K562 (cell line): ENCODE results near the gene MGST2. TPM values are rescaled to one million over a fixed set of nuclear protein-coding genes. Genes with fewer than 3 reads are reported as not detected.
A peak's percentile ranks its signal among the peaks of the same experiment; 100 is the strongest.

Experiments
- ATAC-seq: fragments of 200-7000 bp; cut with Tn5 transposase; 3 replicates; pipeline ENCODE4 v1.9.1; 2020; ENCODE audit warnings: moderate library complexity
- BruUV-seq: library from RNA; stranded (reverse); fragments of 400-500 nt; replicated peaks from 2 replicates; lab custom pipeline; 2021; lab: Mats Ljungman, UMichigan
- CTCF ChIA-PET: fragments of 300-600 bp; formaldehyde crosslinking; extraction: SDS; loops from one replicate; lab custom pipeline; 2021; ENCODE audit warnings: low intra/inter-chr PET ratio; lab: Yijun Ruan, JAX
- POLR2A ChIA-PET: fragments of 300-600, 350-650 bp; sonication (Branson Sonifier 250); formaldehyde crosslinking; extraction: SDS; loops from one replicate; lab custom pipeline; 2021; ENCODE audit warnings: antibody characterized with exemption, inconsistent platforms; lab: Yijun Ruan, JAX
- DNase-seq, 4 experiments: peaks; one replicate each; pipeline versions ENCODE4 v3.0.0 to v3.0.0-alpha.2; 2011 to 2018; ENCODE audit warnings: low spot score in 3 of 4, mixed read lengths in 3 of 4; ENCODE audit errors: extremely low read depth in 1 of 4
- FAIRE-seq: peaks from 2 replicates; lab custom pipeline; 2011; peaks lifted over from hg19 to GRCh38; lab: Jason Lieb, UNC
- H2AFZ ChIP-seq: 2 replicates; pipeline ENCODE4 v1.6.0; 2011; ENCODE audit warnings: low read depth, low read length, control low read depth, inconsistent platforms
- H3K27ac ChIP-seq: fragments of 200-600 bp; 3 replicates; pipeline ENCODE4 v1.8.0; 2011; ENCODE audit warnings: low read depth, mild to moderate bottlenecking, control low read depth, inconsistent platforms, low read length, moderate library complexity, mixed read lengths; ENCODE audit errors: extremely low read depth
- H3K27me3 ChIP-seq, 2 experiments: fragments of 300-600 bp in 1 of 2; 2 replicates in 1 of 2; 3 replicates in 1 of 2; pipeline versions ENCODE4 v1.6.0 to v1.8.0; 2011; ENCODE audit warnings: inconsistent platforms in 2 of 2, low read length in 2 of 2, mild to moderate bottlenecking in 1 of 2, mixed read lengths in 1 of 2, moderate library complexity in 1 of 2; ENCODE audit not compliant: control insufficient read depth in 2 of 2, insufficient read depth in 2 of 2
- H3K36me3 ChIP-seq: fragments of 300-600 bp; 3 replicates; pipeline ENCODE4 v1.8.0; 2011; ENCODE audit warnings: mild to moderate bottlenecking, low read length, inconsistent platforms; ENCODE audit not compliant: control insufficient read depth, insufficient read depth
- H3K4me1 ChIP-seq, 2 experiments: fragments of 200-600 bp in 1 of 2; replicated peaks in 1 of 2; 2 replicates in 1 of 2; 3 replicates in 1 of 2; pipeline versions ENCODE4 v1.5.1 to v1.8.0; 2011; ENCODE audit warnings: inconsistent platforms in 2 of 2, low read length in 2 of 2, mild to moderate bottlenecking in 1 of 2, mixed read lengths in 1 of 2, moderate library complexity in 1 of 2; ENCODE audit not compliant: control insufficient read depth in 2 of 2, insufficient read depth in 2 of 2
- H3K4me2 ChIP-seq: 2 replicates; pipeline ENCODE4 v1.6.1; 2011; ENCODE audit warnings: low read length, control low read depth, inconsistent platforms, mixed read lengths; ENCODE audit not compliant: insufficient read depth
- H3K4me3 ChIP-seq: fragments of 200-600 bp; sonication (generic), shearing (Covaris generic); 2 replicates; pipeline ENCODE4 v1.5.1; 2016; ENCODE audit warnings: control low read depth, inconsistent platforms
- H3K79me2 ChIP-seq: fragments of 200-600 bp; 3 replicates; pipeline ENCODE4 v1.8.0; 2011; ENCODE audit warnings: low read length, inconsistent platforms; ENCODE audit not compliant: control insufficient read depth, insufficient read depth
- H3K9ac ChIP-seq, 2 experiments: 2 replicates each; pipeline versions ENCODE4 v1.6.0 to v1.6.1; 2011; ENCODE audit warnings: low read depth in 2 of 2, low read length in 2 of 2, control low read depth in 1 of 2, inconsistent platforms in 1 of 2, mild to moderate bottlenecking in 1 of 2, mixed read lengths in 1 of 2; ENCODE audit not compliant: insufficient read depth in 1 of 2
- H3K9me1 ChIP-seq: one replicate; pipeline ENCODE4 v1.6.0; 2011; ENCODE audit warnings: inconsistent platforms, mild to moderate bottlenecking, low read length, moderate library complexity; ENCODE audit not compliant: control insufficient read depth, insufficient read depth
- H3K9me3 ChIP-seq: replicated peaks from 2 replicates; pipeline ENCODE4 v1.5.1; 2011; ENCODE audit warnings: low read depth, low read length, inconsistent platforms; ENCODE audit not compliant: control insufficient read depth, insufficient read depth
- H4K20me1 ChIP-seq: replicated peaks from 2 replicates; pipeline ENCODE4 v1.6.1; 2011; ENCODE audit warnings: low read length, inconsistent platforms, mixed read lengths; ENCODE audit not compliant: control insufficient read depth, insufficient read depth
- ATF3 ChIP-seq, 2 experiments: fragments of 450-650 bp in 1 of 2; sonication (generic) in 1 of 2; formaldehyde crosslinking in 1 of 2; IDR thresholded peaks in 1 of 2; conservative IDR thresholded peaks in 1 of 2; 2 replicates each; pipeline versions ENCODE4 v1.6.1 to v1.8.1; 2016 to 2023; ENCODE audit warnings: mild to moderate bottlenecking in 2 of 2, moderate library complexity in 2 of 2, inconsistent platforms in 1 of 2, missing genetic modification reagents in 1 of 2
- CEBPG ChIP-seq, 3 experiments: fragments of 200-800 bp in 1 of 3; sonication (Bioruptor generic) in 1 of 3; sonication (generic) in 1 of 3; formaldehyde crosslinking in 1 of 3; IDR thresholded peaks in 2 of 3; conservative IDR thresholded peaks in 1 of 3; 2 replicates each; pipeline versions ENCODE4 v1.6.1 to v1.8.0; 2016 to 2022; ENCODE audit warnings: missing compliant biosample characterization in 2 of 3, missing genetic modification characterization in 2 of 3, mild to moderate bottlenecking in 1 of 3, missing genetic modification reagents in 1 of 3
- CHCHD3 ChIP-seq: fragments of 250-450 bp; sonication (Bioruptor Pico); IDR thresholded peaks from 2 replicates; pipeline ENCODE4 v2.1.2; 2022; ENCODE audit warnings: mild to moderate bottlenecking
- CTBP1 ChIP-seq: fragments of 450-650 bp; IDR thresholded peaks from 2 replicates; pipeline ENCODE4 v1.6.1; 2016; ENCODE audit warnings: borderline replicate concordance
- E2F5 ChIP-seq: sonication (generic); formaldehyde crosslinking; IDR thresholded peaks from 2 replicates; pipeline ENCODE4 v1.8.0; 2022; ENCODE audit warnings: mild to moderate bottlenecking, missing genetic modification reagents
- ESRRA ChIP-seq: fragments of 450-650 bp; IDR thresholded peaks from 2 replicates; pipeline ENCODE4 v1.6.1; 2014; ENCODE audit warnings: low read depth, mild to moderate bottlenecking, moderate library complexity, borderline replicate concordance
- ETV1 ChIP-seq: fragments of 450-650 bp; conservative IDR thresholded peaks from 2 replicates; pipeline ENCODE4 v1.6.1; 2016; ENCODE audit warnings: missing genetic modification characterization, control low read depth, low read depth, missing compliant biosample characterization
- GABPB2 ChIP-seq: fragments of 250-450 bp; sonication (Bioruptor Pico); conservative IDR thresholded peaks from 2 replicates; pipeline ENCODE4 v1.5.1; 2021; ENCODE audit warnings: mild to moderate bottlenecking
- HDGF ChIP-seq: fragments of 450-650 bp; IDR thresholded peaks from 2 replicates; pipeline ENCODE4 v1.6.1; 2016
- HMGN3 ChIP-seq: IDR thresholded peaks from 2 replicates; pipeline ENCODE4 v1.6.1; 2011; ENCODE audit warnings: borderline replicate concordance, low read depth, mild to moderate bottlenecking, mixed read lengths, low read length; ENCODE audit not compliant: insufficient read length; ENCODE audit errors: extremely low read depth
- LEF1 ChIP-seq: fragments of 450-650 bp; IDR thresholded peaks from 2 replicates; pipeline ENCODE4 v1.6.1; 2016; ENCODE audit warnings: mild to moderate bottlenecking
- MYC ChIP-seq, 2 experiments: fragments of 250-450 bp in 1 of 2; sonication (Bioruptor Pico) in 1 of 2; IDR thresholded peaks; 2 replicates each; pipeline versions ENCODE4 v1.5.1 to v1.6.1; 2012 to 2021; ENCODE audit warnings: low read depth in 2 of 2, borderline replicate concordance in 1 of 2, improper control_type of control experiment in 1 of 2, low read length in 1 of 2, mild to moderate bottlenecking in 1 of 2, moderate library complexity in 1 of 2
- NFE2 ChIP-seq: IDR thresholded peaks from 2 replicates; pipeline ENCODE4 v1.6.1; 2014; ENCODE audit warnings: antibody characterized with exemption, low read depth
- NR2C2 ChIP-seq, 2 experiments: fragments of 200-800 bp in 1 of 2; sonication (Bioruptor generic) in 1 of 2; sonication (generic) in 1 of 2; formaldehyde crosslinking in 1 of 2; IDR thresholded peaks; 2 replicates each; pipeline versions ENCODE4 v1.6.1 to v1.8.0; 2016 to 2022; ENCODE audit warnings: mild to moderate bottlenecking in 1 of 2, missing compliant biosample characterization in 1 of 2, missing genetic modification characterization in 1 of 2, missing genetic modification reagents in 1 of 2
- NR2F6 ChIP-seq: fragments of 450-650 bp; formaldehyde crosslinking; IDR thresholded peaks from 2 replicates; pipeline ENCODE4 v1.4.0; 2020; ENCODE audit warnings: mild to moderate bottlenecking
- SMARCE1 ChIP-seq: fragments of 450-650 bp; IDR thresholded peaks from 2 replicates; pipeline ENCODE4 v1.7.1; 2016; ENCODE audit warnings: mild to moderate bottlenecking
- TAF7 ChIP-seq: fragments of 450-650 bp; IDR thresholded peaks from 2 replicates; pipeline ENCODE4 v1.6.1; 2016; ENCODE audit warnings: missing genetic modification characterization, missing compliant biosample characterization
- ZNF134 ChIP-seq: fragments of 250-450 bp; sonication (Bioruptor Pico); conservative IDR thresholded peaks from 2 replicates; pipeline ENCODE4 v1.4.0; 2020
- ZNF263 ChIP-seq: sonication (generic); formaldehyde crosslinking; IDR thresholded peaks from 2 replicates; pipeline ENCODE4 v1.8.0; 2022; ENCODE audit warnings: mild to moderate bottlenecking, missing genetic modification reagents, borderline replicate concordance
- ZNF436 ChIP-seq: fragments of 250-450, 450-650 bp; sonication (Bioruptor Pico); formaldehyde crosslinking; IDR thresholded peaks from 2 replicates; pipeline ENCODE4 v1.7.0; 2020; ENCODE audit warnings: mild to moderate bottlenecking
- WGBS: fragments of 100-300 bp; shearing (Covaris generic); methylation state at CpG from one replicate; pipeline ENCODE4 v1.1.6; 2016; ENCODE audit warnings: low coverage, mixed read lengths; ENCODE audit not compliant: insufficient coverage; ENCODE audit errors: missing lambda C conversion rate; 5-methylcytosine and 5-hydroxymethylcytosine counted together
- in situ Hi-C: fragments of 300-500 bp; cut with MboI; formaldehyde crosslinking; loops from 4 replicates; pipeline ENCODE4 v1.15.0; 2018; ENCODE audit warnings: inconsistent platforms, mixed read lengths
- intact Hi-C: fragments of 100-400 bp; cut with micrococcal nuclease; formaldehyde crosslinking; loops from 2 replicates; pipeline ENCODE4 v1.14.2; 2022
- polyA plus RNA-seq, 8 experiments: library from polyadenylated mRNA; depleted of rRNA in 4 of 8; stranded (reverse) in 5 of 8; unstranded in 3 of 8; fragments of >200 nt; fragmentation: Nextera tagmentation in 2 of 8; fragmentation: Illumina TruSeq in 1 of 8; extraction: Ambion mirVana in 2 of 8; extraction: Trizol in 1 of 8; gene quantifications; 2 replicates each; pipeline versions ENCODE4 v1.2.1 to v1.2.3, GENCODE V29; 2011 to 2014; ENCODE audit warnings: inconsistent platforms in 1 of 8, missing spikeins in 1 of 8
- total RNA-seq, 7 experiments: library from RNA; depleted of rRNA in 6 of 7; stranded (reverse); fragments of >200 nt in 6 of 7; fragmentation: Illumina TruSeq in 2 of 7; extraction: Trizol in 2 of 7; gene quantifications; 2 replicates each; pipeline versions ENCODE4 v1.2.1 to v1.2.3, GENCODE V29; 2011 to 2021; ENCODE audit warnings: low replicate concordance in 1 of 7

Gene MGST2
- total and polyA plus RNA-seq, 9 of the 15 experiments (the other 6 are each of a cell fraction or from before 2014, with no cell fraction given), result 38.7 to 115 (median 84.6) TPM

- CTCF ChIA-PET, result no interaction called here
- DNase-seq (no peak), ATAC-seq (peak; percentile 44; the same call in 2 of the 3 replicates), FAIRE-seq (no peak)
- in situ Hi-C loops, result no loop called here
- peaks cover 0 to 3% of the 10 kb centered on the region in 2 experiments; a peak in 2 of 5 replicates for H3K4me1 ChIP-seq
- H3K27me3 ChIP-seq, result peaks cover 4 to 13% of the 10 kb centered on the region in 2 experiments; a peak in 3 of 5 replicates
- WGBS, result 11% methylated on average over 1 of the region's 1 CpG
- H3K4me2 ChIP-seq, result no peak overlapping the region
- POLR2A ChIA-PET, result interaction anchor here (0.6 kb wide), 1 partner anchor 641 kb away, joined by 3 read pairs; no protein-coding TSS in a partner anchor
- intact Hi-C loops, result loop anchor here (10.0 kb wide), 1 partner anchor 612 kb away; no protein-coding TSS in a partner anchor
- H4K20me1 ChIP-seq, result no peaks in the 10 kb centered on the region
- no peaks in the 10 kb centered on the region for H3K36me3 ChIP-seq
- no TSS peak for BruUV-seq
- H3K4me3 ChIP-seq, result no peak overlapping the region
- no peak overlapping the region for H3K27ac ChIP-seq
- no peaks in the 10 kb centered on the region for H3K9me3 ChIP-seq
- H3K79me2 ChIP-seq, result no peaks in the 10 kb centered on the region
- no peak overlapping the region for H2AFZ ChIP-seq
- peaks cover 3% of the 10 kb centered on the region for H3K9me1 ChIP-seq
- no peak overlapping the region for H3K9ac ChIP-seq
- no peak for TF ChIP-seq ZNF134 (CRISPR knock-in tag)
- no peak for TF ChIP-seq LEF1
- TF ChIP-seq NR2F6, result no peak
- TF ChIP-seq GABPB2 (CRISPR knock-in tag), result no peak
- no peak for TF ChIP-seq NR2C2 (CRISPR knock-in tag; IDR thresholded peaks at IDR 0.05)
- peak; percentile 38; the same call in 1 of the 2 replicates for TF ChIP-seq NR2C2 (tag; IDR thresholded peaks at IDR 0.05)
- TF ChIP-seq CTBP1, result peak; percentile 38; the same call in 1 of the 2 replicates
- no peak for TF ChIP-seq HDGF
- TF ChIP-seq ETV1 (tag), result 0 out of 2 replicates have a peak, but pooled peaks have one; percentile 31
- TF ChIP-seq ESRRA, result peak; percentile 72
- no peak for TF ChIP-seq CHCHD3 (CRISPR knock-in tag)
- peak; percentile 65 for TF ChIP-seq CEBPG (CRISPR knock-in tag; IDR thresholded peaks at IDR 0.05)
- TF ChIP-seq CEBPG (tag; conservative IDR thresholded peaks at IDR 0.05 in 1 of 2, IDR thresholded peaks at IDR 0.05 in 1 of 2), result peak in 1 of 2 experiments; percentile 82; a peak in 2 of 4 replicates
- no peak for TF ChIP-seq TAF7 (tag)
- no peak for TF ChIP-seq HMGN3
- no peak for TF ChIP-seq NFE2
- TF ChIP-seq ATF3 (IDR thresholded peaks at IDR 0.05), result peak; percentile 62; the same call in 1 of the 2 replicates
- no peak for TF ChIP-seq ATF3 (CRISPR knock-in tag; conservative IDR thresholded peaks at IDR 0.05)
- TF ChIP-seq E2F5, result no peak
- peak; percentile 36; the same call in 1 of the 2 replicates for TF ChIP-seq MYC (IDR thresholded peaks at IDR 0.05; ENCODE audit: low read depth, low read length)
- TF ChIP-seq MYC (CRISPR knock-in tag; IDR thresholded peaks at IDR 0.05; ENCODE audit: borderline replicate concordance, low read depth), result no peak
- no peak for TF ChIP-seq SMARCE1
- no peak for TF ChIP-seq ZNF436 (CRISPR knock-in tag)
- no peak for TF ChIP-seq ZNF263
These were observed 18.4 kb upstream of the MGST2 start for GRCh38 chr4:139647184-139647583.
